Esophagus muscularis mucosa (tissue), 4 donors: Measurements from ENCODE around the gene ARID1B. TPM values are rescaled to one million over a fixed set of nuclear protein-coding genes. Genes with fewer than 3 reads are reported as not detected.

Experiments used
- DNase-seq: peaks from one replicate; pipeline ENCODE4 v3.0.0-alpha.2; 2017; ENCODE audit errors: extremely low spot score
- H3K27ac ChIP-seq, 4 donors: fragments of 200-600 bp; sonication (generic); replicated peaks in 1 of 4; 1 replicate in 3 of 4; 2 replicates in 1 of 4; pipeline ENCODE4 v1.5.1; 2016 to 2019; ENCODE audit warnings: mild to moderate bottlenecking in 1 of 4
- H3K27me3 ChIP-seq, 4 donors: fragments of 200-600 bp; sonication (generic); one replicate each; pipeline versions ENCODE4 v1.5.1 to v1.6.0; 2016 to 2019
- H3K36me3 ChIP-seq, 4 donors: fragments of 200-600 bp; sonication (generic); one replicate each; pipeline ENCODE4 v1.5.1; 2016 to 2019
- H3K4me1 ChIP-seq, 4 donors: fragments of 200-600 bp; sonication (generic); one replicate each; pipeline ENCODE4 v1.5.1; 2016 to 2019
- H3K4me3 ChIP-seq, 4 donors: fragments of 200-600 bp; sonication (generic); 1 replicate in 2 of 4; 2 replicates in 2 of 4; pipeline ENCODE4 v1.5.1; 2016 to 2019; ENCODE audit warnings: mild to moderate bottlenecking in 4 of 4, moderate library complexity in 1 of 4
- H3K9me3 ChIP-seq, 4 donors: fragments of 200-600 bp; sonication (generic); 1 replicate in 3 of 4; 2 replicates in 1 of 4; pipeline ENCODE4 v1.5.1; 2016 to 2019
- EP300 ChIP-seq: sonication (generic); formaldehyde crosslinking; IDR thresholded peaks from one replicate; pipeline ENCODE4 v1.6.1; 2017; ENCODE audit warnings: antibody characterized with exemption
- POLR2A ChIP-seq: fragments of 450-650 bp; IDR thresholded peaks from one replicate; pipeline ENCODE4 v1.6.1; 2017; ENCODE audit warnings: antibody characterized with exemption, moderate library complexity, mild to moderate bottlenecking, low read depth
- POLR2AphosphoS5 ChIP-seq, 2 donors: sonication (generic); formaldehyde crosslinking; IDR thresholded peaks; one replicate each; pipeline ENCODE4 v1.6.1; 2017; ENCODE audit warnings: antibody characterized with exemption in 2 of 2
- WGBS: methylation state at CpG from one replicate; pipeline ENCODE4 v1.1.5; 2018; 5-methylcytosine and 5-hydroxymethylcytosine counted together
- intact Hi-C: fragments of 100-400 bp; cut with DNase I; formaldehyde crosslinking; loops from one replicate; pipeline ENCODE4 v1.15.1; 2023
- total RNA-seq, 4 donors: library from RNA; depleted of rRNA; stranded (reverse); fragments of >200 nt; gene quantifications; one replicate each; pipeline versions ENCODE4 v1.1.0 to v1.2.1, GENCODE V29; 2016
- TF ChIP-seq, protein P1 (sequence below), 3 experiments: fragments of 200-600 bp in 2 of 3; fragments of 450-650 bp in 1 of 3; sonication (generic) in 2 of 3; IDR thresholded peaks; one replicate each; pipeline ENCODE4 v1.5.1; 2017 to 2019; ENCODE audit warnings: antibody characterized with exemption in 3 of 3, mild to moderate bottlenecking in 2 of 3, moderate library complexity in 1 of 3

The ARID1B gene
- total RNA-seq, 4 donors from 2014 or later, result 55.0 to 87.2 (median 72.7) TPM

DNA sequence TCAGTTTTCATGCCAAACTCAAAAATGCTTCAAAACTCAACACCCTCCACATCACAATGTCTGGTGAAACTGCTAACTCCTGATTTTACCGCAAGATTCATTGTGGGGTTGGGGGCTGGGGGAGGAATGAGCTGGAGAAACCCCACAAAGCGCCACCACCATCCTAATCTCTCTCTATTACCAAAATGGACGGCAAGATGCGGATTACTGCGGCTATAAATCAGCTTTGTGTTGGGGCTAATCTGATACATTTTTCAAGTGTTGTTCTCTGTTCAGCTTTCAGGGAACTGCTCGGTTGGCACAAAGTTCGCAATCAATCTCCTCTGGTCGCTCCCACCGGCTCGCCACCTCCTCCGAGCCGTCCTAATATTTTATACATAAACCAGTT is 462.5 kb downstream of the ARID1B start:
- intact Hi-C loops, result loop anchor here (5.0 kb wide), 1 partner anchor 33 kb away; no protein-coding TSS in a partner anchor
- H3K36me3 ChIP-seq, result no peaks in the 10 kb centered on the region
- H3K4me1 ChIP-seq, result peaks cover 44 to 66% (median 60%) of the 10 kb centered on the region in 4 donors
- H3K4me3 ChIP-seq, result peak overlapping the region; percentile 39 to 53 (median 46)
- DNase-seq, result no peak
- H3K27me3 ChIP-seq, result peaks cover 0 to 11% (median 0%) of the 10 kb centered on the region in 4 donors
- peaks cover 0 to 4% (median 0%) of the 10 kb centered on the region in 4 donors for H3K9me3 ChIP-seq
- TF ChIP-seq, protein P1, sequence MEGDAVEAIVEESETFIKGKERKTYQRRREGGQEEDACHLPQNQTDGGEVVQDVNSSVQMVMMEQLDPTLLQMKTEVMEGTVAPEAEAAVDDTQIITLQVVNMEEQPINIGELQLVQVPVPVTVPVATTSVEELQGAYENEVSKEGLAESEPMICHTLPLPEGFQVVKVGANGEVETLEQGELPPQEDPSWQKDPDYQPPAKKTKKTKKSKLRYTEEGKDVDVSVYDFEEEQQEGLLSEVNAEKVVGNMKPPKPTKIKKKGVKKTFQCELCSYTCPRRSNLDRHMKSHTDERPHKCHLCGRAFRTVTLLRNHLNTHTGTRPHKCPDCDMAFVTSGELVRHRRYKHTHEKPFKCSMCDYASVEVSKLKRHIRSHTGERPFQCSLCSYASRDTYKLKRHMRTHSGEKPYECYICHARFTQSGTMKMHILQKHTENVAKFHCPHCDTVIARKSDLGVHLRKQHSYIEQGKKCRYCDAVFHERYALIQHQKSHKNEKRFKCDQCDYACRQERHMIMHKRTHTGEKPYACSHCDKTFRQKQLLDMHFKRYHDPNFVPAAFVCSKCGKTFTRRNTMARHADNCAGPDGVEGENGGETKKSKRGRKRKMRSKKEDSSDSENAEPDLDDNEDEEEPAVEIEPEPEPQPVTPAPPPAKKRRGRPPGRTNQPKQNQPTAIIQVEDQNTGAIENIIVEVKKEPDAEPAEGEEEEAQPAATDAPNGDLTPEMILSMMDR (IDR thresholded peaks at IDR 0.05), result no peak
- TF ChIP-seq POLR2AphosphoS5 (IDR thresholded peaks at IDR 0.05) (no peak), EP300 (no peak), POLR2A (no peak)
- WGBS, result 37% methylated on average over 12 of the region's 12 CpGs
- peak overlapping the region; percentile 83 to 87 (median 86) for H3K27ac ChIP-seq

- peaks cover 0 to 11% (median 0%) of the 10 kb centered on the region in 4 donors for H3K27me3 ChIP-seq
- H3K4me1 ChIP-seq, result peaks cover 44 to 68% (median 60%) of the 10 kb centered on the region in 4 donors
- H3K4me3 ChIP-seq, result peak overlapping the region; percentile 39 to 53 (median 46)
- H3K9me3 ChIP-seq, result peaks cover 0 to 4% (median 0%) of the 10 kb centered on the region in 4 donors
- intact Hi-C loops, result no loop called here
- H3K27ac ChIP-seq, result peak overlapping the region; percentile 83 to 87 (median 86)
- TF ChIP-seq POLR2A (no peak), EP300 (no peak), POLR2AphosphoS5 (IDR thresholded peaks at IDR 0.05) (peak; percentile 77 to 82)
- TF ChIP-seq, protein P1 (IDR thresholded peaks at IDR 0.05), result no peak
- peak; percentile 95 for DNase-seq
- no peaks in the 10 kb centered on the region for H3K36me3 ChIP-seq
- WGBS, result 23% methylated on average over 27 of the region's 28 CpGs
Measured at GRCh38 chr6:157240059-157240959, 463.1 kb downstream of the ARID1B start.

GRCh38 chr6:157240960-157241311 is 463.8 kb downstream of the ARID1B start:
- Histone ChIP-seq H3K4me1 (peaks cover 41 to 68% (median 59%) of the 10 kb centered on the region in 4 donors), H3K27ac (peak overlapping the region; percentile 83 to 87 (median 86))
- intact Hi-C loops, result no loop called here

GRCh38 chr6:157242791-157243190 is 465.6 kb downstream of the ARID1B start:
- H3K4me3 ChIP-seq, result no peak overlapping the region
- H3K9me3 ChIP-seq, result peaks cover 0 to 4% (median 0%) of the 10 kb centered on the region in 4 donors
- H3K36me3 ChIP-seq, result no peaks in the 10 kb centered on the region
- TF ChIP-seq, protein P1 (IDR thresholded peaks at IDR 0.05), result no peak
- WGBS, result 97% methylated on average over 6 of the region's 6 CpGs
- no peaks in the 10 kb centered on the region for H3K27me3 ChIP-seq
- peaks cover 41 to 61% (median 55%) of the 10 kb centered on the region in 4 donors for H3K4me1 ChIP-seq
- intact Hi-C loops, result no loop called here
- no peak for DNase-seq
- H3K27ac ChIP-seq, result peak overlapping the region; percentile 83 to 87 (median 86)

More at GRCh38 chr6:157240960-157241311, 463.8 kb downstream of the ARID1B start:
- peaks cover 0 to 4% (median 0%) of the 10 kb centered on the region in 4 donors for H3K9me3 ChIP-seq
- peak overlapping the region in 3 of 4 donors; percentile 39 to 53 (median 45) for H3K4me3 ChIP-seq
- no peaks in the 10 kb centered on the region for H3K36me3 ChIP-seq
- 63% methylated on average over 10 of the region's 10 CpGs for WGBS
- peaks cover 0 to 7% (median 0%) of the 10 kb centered on the region in 4 donors for H3K27me3 ChIP-seq
- TF ChIP-seq, protein P1 (IDR thresholded peaks at IDR 0.05), result no peak
- no peak for TF ChIP-seq POLR2AphosphoS5 (IDR thresholded peaks at IDR 0.05)
- TF ChIP-seq EP300, result no peak
- no peak for DNase-seq
